Fibroblast of lung (primary cell): ENCODE data around the gene LPIN1. TPM values are rescaled to one million over a fixed set of nuclear protein-coding genes. Genes with fewer than 3 reads are reported as not detected.

Source experiments
- DNase-seq, 2 donors: peaks; one replicate each; pipeline versions ENCODE4 v3.0.0 to v3.0.0-alpha.2; 2010; ENCODE audit warnings: low read depth in 2 of 2
- H2AFZ ChIP-seq: 2 replicates; pipeline ENCODE4 v1.5.1; 2012; ENCODE audit warnings: low read length, control low read depth, inconsistent platforms
- H3K27ac ChIP-seq: 2 replicates; pipeline ENCODE4 v1.5.1; 2011; ENCODE audit warnings: low read length, control low read depth; ENCODE audit not compliant: insufficient read depth
- H3K27me3 ChIP-seq: 2 replicates; pipeline ENCODE4 v1.5.1; 2011; ENCODE audit warnings: mild to moderate bottlenecking, low read length; ENCODE audit not compliant: control insufficient read depth, insufficient read depth
- H3K36me3 ChIP-seq: 2 replicates; pipeline ENCODE4 v1.5.1; 2011; ENCODE audit warnings: low read length; ENCODE audit not compliant: control insufficient read depth, insufficient read depth
- H3K4me1 ChIP-seq: 2 replicates; pipeline ENCODE4 v1.5.1; 2011; ENCODE audit warnings: low read length; ENCODE audit not compliant: control insufficient read depth, insufficient read depth; ENCODE audit errors: extremely low read depth
- H3K4me2 ChIP-seq: 2 replicates; pipeline ENCODE4 v1.5.1; 2011; ENCODE audit warnings: low read length, control low read depth; ENCODE audit not compliant: insufficient read depth; ENCODE audit errors: extremely low read depth
- H3K4me3 ChIP-seq, 4 experiments: fragments of 200-600 bp in 1 of 4; sonication (generic) in 1 of 4; replicated peaks in 1 of 4; 2 replicates each; pipeline ENCODE4 v1.5.1; 2011 to 2016; ENCODE audit warnings: low read length in 4 of 4, low read depth in 3 of 4, mild to moderate bottlenecking in 3 of 4, control low read depth in 2 of 4, inconsistent platforms in 1 of 4, mixed read lengths in 1 of 4; ENCODE audit not compliant: insufficient read depth in 1 of 4; ENCODE audit errors: control extremely low read depth in 1 of 4
- H3K79me2 ChIP-seq: 2 replicates; pipeline ENCODE4 v1.5.1; 2012; ENCODE audit warnings: mild to moderate bottlenecking, low read length, inconsistent platforms; ENCODE audit not compliant: control insufficient read depth, insufficient read depth
- H3K9ac ChIP-seq: 2 replicates; pipeline ENCODE4 v1.5.1; 2011; ENCODE audit warnings: mild to moderate bottlenecking, low read length, control low read depth; ENCODE audit not compliant: insufficient read depth
- H3K9me3 ChIP-seq: 2 replicates; pipeline ENCODE4 v1.5.1; 2012; ENCODE audit warnings: low read depth, low read length; ENCODE audit not compliant: control insufficient read depth, insufficient read depth
- H4K20me1 ChIP-seq: 2 replicates; pipeline ENCODE4 v1.5.1; 2011; ENCODE audit warnings: low read length; ENCODE audit not compliant: control insufficient read depth, insufficient read depth; ENCODE audit errors: extremely low read depth
- EZH2 ChIP-seq: IDR thresholded peaks from 2 replicates; pipeline ENCODE4 v1.5.1; 2012; ENCODE audit warnings: low read length, control low read depth, mild to moderate bottlenecking; ENCODE audit errors: missing control alignments
- polyA plus RNA-seq, 2 donors: library from polyadenylated mRNA; depleted of rRNA in 1 of 2; stranded (reverse) in 1 of 2; unstranded in 1 of 2; fragments of >200 nt; gene quantifications; 2 replicates each; pipeline ENCODE4 v1.2.1, GENCODE V29; 2011 to 2012; ENCODE audit warnings: missing spikeins in 1 of 2
- total RNA-seq: library from RNA; depleted of rRNA; stranded (reverse); fragments of >200 nt; gene quantifications from 2 replicates; pipeline ENCODE4 v1.2.1, GENCODE V29; 2014
- TF ChIP-seq, protein P1 (sequence below), 2 donors: IDR thresholded peaks in 1 of 2; conservative IDR thresholded peaks in 1 of 2; 1 replicate in 1 of 2; 2 replicates in 1 of 2; pipeline ENCODE4 v1.5.1; 2011 to 2012; ENCODE audit warnings: low read length in 2 of 2, control low read depth in 1 of 2, inconsistent platforms in 1 of 2, low read depth in 1 of 2, mild to moderate bottlenecking in 1 of 2

Gene LPIN1
- total and polyA plus RNA-seq, 2 donors (not counting 1 experiment from before 2014, with no cell fraction given): 87.8 to 205 TPM

DNA sequence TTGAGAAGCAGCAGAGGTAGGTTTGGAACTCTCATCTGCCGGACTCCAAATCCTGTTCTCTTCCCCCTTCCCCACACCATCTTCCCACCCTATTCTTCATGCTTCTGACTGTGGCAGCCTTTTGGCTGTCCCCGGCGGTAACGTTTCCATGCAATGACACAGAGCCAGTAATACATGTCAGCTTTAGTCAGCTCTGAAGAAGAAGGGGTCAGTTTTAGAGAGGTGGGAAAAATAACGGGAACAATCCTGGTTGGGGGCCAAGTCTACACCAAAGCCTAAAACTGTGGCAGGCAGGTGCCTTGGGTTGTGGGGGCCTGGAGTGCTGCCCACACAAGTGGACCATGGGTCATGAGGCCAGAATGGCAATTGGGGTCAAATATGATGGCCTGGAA, 106.8 kb downstream of the LPIN1 start:
- H3K79me2 ChIP-seq: no peaks in the 10 kb centered on the region
- H3K9me3 ChIP-seq: no peaks in the 10 kb centered on the region
- H2AFZ ChIP-seq: no peak overlapping the region
- no peaks in the 10 kb centered on the region for H3K27me3 ChIP-seq
- TF ChIP-seq EZH2: no peak
- TF ChIP-seq, protein P1, sequence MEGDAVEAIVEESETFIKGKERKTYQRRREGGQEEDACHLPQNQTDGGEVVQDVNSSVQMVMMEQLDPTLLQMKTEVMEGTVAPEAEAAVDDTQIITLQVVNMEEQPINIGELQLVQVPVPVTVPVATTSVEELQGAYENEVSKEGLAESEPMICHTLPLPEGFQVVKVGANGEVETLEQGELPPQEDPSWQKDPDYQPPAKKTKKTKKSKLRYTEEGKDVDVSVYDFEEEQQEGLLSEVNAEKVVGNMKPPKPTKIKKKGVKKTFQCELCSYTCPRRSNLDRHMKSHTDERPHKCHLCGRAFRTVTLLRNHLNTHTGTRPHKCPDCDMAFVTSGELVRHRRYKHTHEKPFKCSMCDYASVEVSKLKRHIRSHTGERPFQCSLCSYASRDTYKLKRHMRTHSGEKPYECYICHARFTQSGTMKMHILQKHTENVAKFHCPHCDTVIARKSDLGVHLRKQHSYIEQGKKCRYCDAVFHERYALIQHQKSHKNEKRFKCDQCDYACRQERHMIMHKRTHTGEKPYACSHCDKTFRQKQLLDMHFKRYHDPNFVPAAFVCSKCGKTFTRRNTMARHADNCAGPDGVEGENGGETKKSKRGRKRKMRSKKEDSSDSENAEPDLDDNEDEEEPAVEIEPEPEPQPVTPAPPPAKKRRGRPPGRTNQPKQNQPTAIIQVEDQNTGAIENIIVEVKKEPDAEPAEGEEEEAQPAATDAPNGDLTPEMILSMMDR (conservative IDR thresholded peaks at IDR 0.05 in 1 of 2, IDR thresholded peaks at IDR 0.05 in 1 of 2; ENCODE audit: low read depth in 1 of 2, low read length in 2 of 2): no peak
- H3K4me3 ChIP-seq: no peak overlapping the region
- DNase-seq: no peak
- H3K4me1 ChIP-seq: no peaks in the 10 kb centered on the region
- H3K36me3 ChIP-seq: no peaks in the 10 kb centered on the region
- no peaks in the 10 kb centered on the region for H4K20me1 ChIP-seq
- H3K9ac ChIP-seq: no peak overlapping the region
- no peak overlapping the region for H3K27ac ChIP-seq
- H3K4me2 ChIP-seq: no peak overlapping the region

DNA sequence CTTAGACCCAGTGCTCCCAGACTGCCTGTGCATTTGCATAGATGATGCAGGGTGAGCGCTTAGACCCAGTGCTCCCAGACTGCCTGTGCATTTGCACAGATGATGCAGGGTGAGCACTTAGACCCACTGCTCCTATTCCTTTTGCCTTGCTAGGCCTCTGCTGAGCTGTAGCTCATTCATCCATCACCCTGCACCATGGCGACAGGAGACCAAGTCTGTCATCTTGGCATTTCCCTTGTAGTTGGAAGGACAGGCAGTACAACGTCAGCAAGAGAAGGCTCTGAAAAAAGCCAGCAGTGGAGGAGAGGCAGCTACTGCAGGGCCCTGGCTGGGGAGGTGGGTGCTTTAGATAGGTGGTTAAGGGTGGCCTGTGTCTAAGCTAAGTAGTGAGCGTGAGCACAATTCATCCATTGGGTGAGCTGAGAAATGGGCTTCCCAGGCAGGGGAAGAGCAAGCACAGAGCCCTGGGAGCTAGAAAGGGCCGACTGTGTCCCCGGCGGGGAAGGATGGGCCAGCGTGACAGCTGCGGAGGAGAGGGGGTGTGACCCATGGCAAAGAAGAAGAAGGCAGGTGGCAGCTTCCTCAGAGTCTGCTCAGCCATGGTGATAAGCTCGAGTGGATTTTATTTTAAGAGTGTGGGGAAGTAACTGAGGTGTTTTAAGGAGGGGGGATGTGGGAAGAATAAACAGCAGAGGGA, 108.8 kb downstream of the LPIN1 start:
- TF ChIP-seq EZH2: no peak
- TF ChIP-seq, protein P1 (conservative IDR thresholded peaks at IDR 0.05 in 1 of 2, IDR thresholded peaks at IDR 0.05 in 1 of 2; ENCODE audit: low read depth in 1 of 2, low read length in 2 of 2): no peak
- H3K79me2 ChIP-seq: no peaks in the 10 kb centered on the region
- DNase-seq: no peak
- H3K9ac ChIP-seq: no peak overlapping the region
- no peak overlapping the region for H3K4me2 ChIP-seq
- H2AFZ ChIP-seq: no peak overlapping the region
- H3K27me3 ChIP-seq: no peaks in the 10 kb centered on the region
- no peaks in the 10 kb centered on the region for H3K4me1 ChIP-seq
- H3K36me3 ChIP-seq: no peaks in the 10 kb centered on the region
- no peaks in the 10 kb centered on the region for H4K20me1 ChIP-seq
- no peak overlapping the region for H3K4me3 ChIP-seq
- no peak overlapping the region for H3K27ac ChIP-seq
- H3K9me3 ChIP-seq: no peaks in the 10 kb centered on the region

DNA sequence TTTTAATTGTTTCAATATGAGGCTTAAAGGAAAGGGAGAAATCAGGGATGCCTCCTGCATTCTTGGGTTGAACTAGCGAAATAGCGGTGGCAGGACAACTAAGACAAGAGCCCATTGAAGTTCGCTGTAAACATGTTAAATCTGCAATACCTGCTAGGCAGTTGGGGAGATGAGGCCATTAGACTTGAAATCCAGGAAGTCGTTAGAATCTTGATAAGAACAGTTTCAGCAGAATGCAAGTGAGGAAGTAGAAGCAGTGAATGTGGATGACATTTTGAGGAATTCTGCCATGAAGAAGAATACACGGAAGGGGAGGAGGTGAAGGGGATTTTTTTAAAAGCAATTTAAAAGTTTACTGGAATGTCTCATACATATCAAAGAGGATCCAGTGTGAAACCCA, 109.7 kb downstream of the LPIN1 start:
- no peaks in the 10 kb centered on the region for H3K79me2 ChIP-seq
- no peaks in the 10 kb centered on the region for H3K27me3 ChIP-seq
- no peak overlapping the region for H2AFZ ChIP-seq
- no peak overlapping the region for H3K9ac ChIP-seq
- no peaks in the 10 kb centered on the region for H3K36me3 ChIP-seq
- no peaks in the 10 kb centered on the region for H3K9me3 ChIP-seq
- H3K4me2 ChIP-seq: no peak overlapping the region
- no peaks in the 10 kb centered on the region for H4K20me1 ChIP-seq
- no peak overlapping the region for H3K4me3 ChIP-seq
- H3K4me1 ChIP-seq: no peaks in the 10 kb centered on the region
- H3K27ac ChIP-seq: no peak overlapping the region
- TF ChIP-seq, protein P1 (conservative IDR thresholded peaks at IDR 0.05 in 1 of 2, IDR thresholded peaks at IDR 0.05 in 1 of 2; ENCODE audit: low read depth in 1 of 2, low read length in 2 of 2): no peak
- no peak for TF ChIP-seq EZH2
- no peak for DNase-seq
